Progenitor cell of endocrine pancreas (in vitro differentiated cells): ENCODE results near the gene PCDHA4. TPM values are rescaled to one million over a fixed set of nuclear protein-coding genes. Genes with fewer than 3 reads are reported as not detected.
"Not testable (repeated sequence)": the region's sequence is repeated elsewhere in the genome, so short reads cannot be mapped to it uniquely, and the experiment has no call there.

Source experiments
- DNase-seq: peaks from one replicate; pipeline ENCODE4 v3.0.0; 2021; ENCODE audit warnings: low spot score; ENCODE audit not compliant: unreplicated experiment
- H3K27ac Mint-ChIP-seq: 2 replicates; pipeline ENCODE4 v1.8.0; 2021; ENCODE audit warnings: mild to moderate bottlenecking, moderate library complexity, mixed read lengths
- H3K27me3 Mint-ChIP-seq: 2 replicates; pipeline ENCODE4 v1.8.0; 2021; ENCODE audit warnings: mixed read lengths
- H3K36me3 Mint-ChIP-seq: 2 replicates; pipeline ENCODE4 v1.8.0; 2022; ENCODE audit warnings: mixed read lengths; ENCODE audit not compliant: insufficient read depth
- H3K4me1 Mint-ChIP-seq: 2 replicates; pipeline ENCODE4 v1.8.0; 2021; ENCODE audit warnings: low read depth, mixed read lengths
- H3K4me3 Mint-ChIP-seq: 2 replicates; pipeline ENCODE4 v1.8.0; 2021; ENCODE audit warnings: low read depth, mild to moderate bottlenecking, moderate library complexity, mixed read lengths
- H3K9me3 Mint-ChIP-seq: 2 replicates; pipeline ENCODE4 v1.8.0; 2021; ENCODE audit warnings: low read depth, mixed read lengths
- CTCF ChIP-seq: fragments of 200-600 bp; sonication (generic); IDR thresholded peaks from one replicate; pipeline ENCODE4 v1.5.0; 2021; ENCODE audit warnings: antibody characterized with exemption, mild to moderate bottlenecking; ENCODE audit not compliant: unreplicated experiment
- total RNA-seq: library from RNA; stranded (reverse); gene quantifications from 2 replicates; pipeline ENCODE4 v1.2.1, GENCODE V29; 2021

PCDHA4 gene
- total RNA-seq, 1 donor from 2014 or later: 27.8 TPM

- no peaks in the 10 kb centered on the region for H3K4me1 Mint-ChIP-seq
- no peaks in the 10 kb centered on the region for H3K27me3 Mint-ChIP-seq
- H3K36me3 Mint-ChIP-seq: peaks cover 40% of the 10 kb centered on the region
- no peak for TF ChIP-seq CTCF
- peaks cover 31% of the 10 kb centered on the region for H3K9me3 Mint-ChIP-seq
- no peak overlapping the region for H3K4me3 Mint-ChIP-seq
- no peak for DNase-seq
- H3K27ac Mint-ChIP-seq: no peak overlapping the region
Observed at GRCh38 chr5:140796718-140797095, 10.2 kb upstream of the PCDHA4 start.

GRCh38 chr5:140800816-140801493, 5.9 kb upstream of the PCDHA4 start, which contains the start of gene PCDHA3:
Gene PCDHA3, plus strand, starts transcription at chr5:140801057.
- Mint-ChIP-seq H3K9me3 (peaks cover 37% of the 10 kb centered on the region), H3K27me3 (no peaks in the 10 kb centered on the region), H3K36me3 (peaks cover 52% of the 10 kb centered on the region), H3K4me3 (peak within 1 kb of the TSS; percentile 26), H3K4me1 (peaks cover 1% of the 10 kb centered on the region), H3K27ac (peak within 1 kb of the TSS; percentile 37)
- no peak for DNase-seq
- no peak for TF ChIP-seq CTCF

- H3K4me3 Mint-ChIP-seq: no peak overlapping the region
- peaks cover 50% of the 10 kb centered on the region for H3K36me3 Mint-ChIP-seq
- H3K27ac Mint-ChIP-seq: no peak overlapping the region
- H3K4me1 Mint-ChIP-seq: peaks cover 2% of the 10 kb centered on the region
- no peak for TF ChIP-seq CTCF
- H3K27me3 Mint-ChIP-seq: no peaks in the 10 kb centered on the region
- H3K9me3 Mint-ChIP-seq: peaks cover 37% of the 10 kb centered on the region
- no peak for DNase-seq
Observed at GRCh38 chr5:140801494-140801841, 5.4 kb upstream of the PCDHA4 start.

GRCh38 chr5:140802381-140802780, 4.5 kb upstream of the PCDHA4 start:
- not testable (repeated sequence) for H3K4me3 Mint-ChIP-seq, DNase-seq, H3K4me1 Mint-ChIP-seq, H3K27ac Mint-ChIP-seq, H3K27me3 Mint-ChIP-seq
- H3K36me3 Mint-ChIP-seq: peaks cover 49% of the 10 kb centered on the region
- H3K9me3 Mint-ChIP-seq: peaks cover 36% of the 10 kb centered on the region

- Mint-ChIP-seq H3K27ac (no peak overlapping the region), H3K27me3 (no peaks in the 10 kb centered on the region), H3K4me1 (peaks cover 4% of the 10 kb centered on the region), H3K4me3 (no peak overlapping the region), H3K36me3 (peaks cover 52% of the 10 kb centered on the region), H3K9me3 (peaks cover 35% of the 10 kb centered on the region)
- DNase-seq: no peak
- no peak for TF ChIP-seq CTCF
Observed at GRCh38 chr5:140802781-140803271, 4.0 kb upstream of the PCDHA4 start.

GRCh38 chr5:140808241-140808888, 1.5 kb downstream of the PCDHA4 start:
- H3K9me3 Mint-ChIP-seq: peaks cover 36% of the 10 kb centered on the region
- DNase-seq, H3K27me3 Mint-ChIP-seq, H3K4me1 Mint-ChIP-seq: not testable (repeated sequence)
- H3K27ac Mint-ChIP-seq: peak overlapping the region; percentile 96
- peaks cover 65% of the 10 kb centered on the region for H3K36me3 Mint-ChIP-seq
- peak overlapping the region; percentile 93 for H3K4me3 Mint-ChIP-seq
